ENCODE results near the gene TFDP1.

DNA sequence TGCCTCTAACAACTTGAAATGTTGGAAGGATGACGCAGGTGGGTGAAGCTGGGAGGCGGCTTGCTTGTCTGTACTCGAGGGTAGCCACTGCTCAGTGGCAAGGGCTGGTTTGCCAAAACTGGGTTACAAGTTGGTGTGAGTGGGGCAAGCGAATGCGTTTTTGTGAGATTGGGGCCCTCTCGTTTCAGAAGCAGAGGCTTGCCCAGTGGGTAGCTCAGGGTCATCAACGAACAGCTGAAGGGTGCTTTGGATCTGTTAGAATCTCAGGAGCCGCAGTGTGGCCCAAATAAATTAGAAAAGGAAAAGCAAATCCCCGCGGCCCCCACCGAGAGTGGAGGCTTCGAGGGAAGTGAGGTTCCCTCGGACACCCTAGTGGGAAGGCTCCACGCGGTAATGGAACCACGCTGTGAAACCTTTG, 66.2 kb downstream of the TFDP1 start:
- TF ChIP-seq EZH2phosphoT487 (conservative IDR thresholded peaks at IDR 0.05; ENCODE audit: low read length) = no peak
- TF ChIP-seq, protein P1, sequence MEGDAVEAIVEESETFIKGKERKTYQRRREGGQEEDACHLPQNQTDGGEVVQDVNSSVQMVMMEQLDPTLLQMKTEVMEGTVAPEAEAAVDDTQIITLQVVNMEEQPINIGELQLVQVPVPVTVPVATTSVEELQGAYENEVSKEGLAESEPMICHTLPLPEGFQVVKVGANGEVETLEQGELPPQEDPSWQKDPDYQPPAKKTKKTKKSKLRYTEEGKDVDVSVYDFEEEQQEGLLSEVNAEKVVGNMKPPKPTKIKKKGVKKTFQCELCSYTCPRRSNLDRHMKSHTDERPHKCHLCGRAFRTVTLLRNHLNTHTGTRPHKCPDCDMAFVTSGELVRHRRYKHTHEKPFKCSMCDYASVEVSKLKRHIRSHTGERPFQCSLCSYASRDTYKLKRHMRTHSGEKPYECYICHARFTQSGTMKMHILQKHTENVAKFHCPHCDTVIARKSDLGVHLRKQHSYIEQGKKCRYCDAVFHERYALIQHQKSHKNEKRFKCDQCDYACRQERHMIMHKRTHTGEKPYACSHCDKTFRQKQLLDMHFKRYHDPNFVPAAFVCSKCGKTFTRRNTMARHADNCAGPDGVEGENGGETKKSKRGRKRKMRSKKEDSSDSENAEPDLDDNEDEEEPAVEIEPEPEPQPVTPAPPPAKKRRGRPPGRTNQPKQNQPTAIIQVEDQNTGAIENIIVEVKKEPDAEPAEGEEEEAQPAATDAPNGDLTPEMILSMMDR (IDR thresholded peaks at IDR 0.05; ENCODE audit: insufficient read depth, low read length, poor library complexity, severe bottlenecking) = no peak
